ACC112 (cell line): ENCODE results near the gene HECW1.
A peak's percentile ranks its signal among the peaks of the same experiment; 100 is the strongest.
"Not testable (repeated sequence)": the region's sequence is repeated elsewhere in the genome, so short reads cannot be mapped to it uniquely, and the experiment has no call there.

Experiments used
- H2AFZ ChIP-seq: fragments of 200-600 bp; sonication (generic); one replicate; pipeline ENCODE4 v1.6.0; 2017; ENCODE audit warnings: antibody characterized with exemption, low read length; ENCODE audit not compliant: unreplicated experiment
- H3K27ac ChIP-seq: fragments of 200-600 bp; sonication (generic); 2 replicates; pipeline ENCODE4 v1.5.1; 2014; ENCODE audit warnings: low read depth, mild to moderate bottlenecking, antibody characterized with exemption, low read length, moderate library complexity
- H3K27me3 ChIP-seq: fragments of 200-600 bp; sonication (generic); 2 replicates; pipeline ENCODE4 v1.6.1; 2014; ENCODE audit warnings: mild to moderate bottlenecking, antibody characterized with exemption, low read length, moderate library complexity, mixed read lengths; ENCODE audit not compliant: insufficient read depth
- H3K36me3 ChIP-seq: fragments of 200-600 bp; sonication (generic); 2 replicates; pipeline ENCODE4 v1.6.1; 2016; ENCODE audit warnings: mild to moderate bottlenecking, antibody characterized with exemption, low read length, moderate library complexity, mixed read lengths; ENCODE audit not compliant: insufficient read depth
- H3K4me1 ChIP-seq: fragments of 200-600 bp; sonication (generic); one replicate; pipeline ENCODE4 v1.6.1; 2016; ENCODE audit warnings: low read length, mixed read lengths; ENCODE audit not compliant: insufficient read depth, unreplicated experiment, control insufficient read depth
- H3K4me3 ChIP-seq: fragments of 200-600 bp; sonication (generic); 2 replicates; pipeline ENCODE4 v1.5.1; 2014; ENCODE audit warnings: mild to moderate bottlenecking, low read depth, low read length
- H3K79me2 ChIP-seq: fragments of 200-600 bp; sonication (generic); one replicate; pipeline ENCODE4 v1.6.0; 2016; ENCODE audit warnings: low read length; ENCODE audit not compliant: control insufficient read depth, unreplicated experiment, insufficient read depth

The HECW1 gene

GRCh38 chr7:43112459-43112940 lies at the start of gene HECW1:
TSS of gene HECW1 (plus strand) at chr7:43112647. CDS start at chr7:43243906, 131,259 bp downstream.
- Histone ChIP-seq H3K4me1 (no peaks in the 10 kb centered on the region), H2AFZ (peak within 1 kb of the TSS; percentile 18), H3K4me3 (peak within 1 kb of the TSS; percentile 74)

GRCh38 chr7:43071604-43072003 lies 40.8 kb upstream of the HECW1 start:
- Histone ChIP-seq H3K79me2 (no peaks in the 10 kb centered on the region), H3K27ac (no peak overlapping the region), H3K4me1 (no peaks in the 10 kb centered on the region), H3K36me3 (no peaks in the 10 kb centered on the region), H3K4me3 (no peak overlapping the region), H2AFZ (no peak overlapping the region), H3K27me3 (peaks cover 9% of the 10 kb centered on the region)

More at GRCh38 chr7:43112459-43112940, at the start of gene HECW1:
- H3K36me3 ChIP-seq = no peaks in the 10 kb centered on the region
- H3K27me3 ChIP-seq = peaks cover 71% of the 10 kb centered on the region
- H3K79me2 ChIP-seq = no peaks in the 10 kb centered on the region
- H3K27ac ChIP-seq = no peak within 1 kb of the TSS

- no peaks in the 10 kb centered on the region for H3K79me2 ChIP-seq
- peaks cover 9% of the 10 kb centered on the region for H3K27me3 ChIP-seq
- H2AFZ ChIP-seq = no peak overlapping the region
- no peak overlapping the region for H3K4me3 ChIP-seq
- peaks cover under 1% of the 10 kb centered on the region for H3K4me1 ChIP-seq
- H3K36me3 ChIP-seq = no peaks in the 10 kb centered on the region
- no peak overlapping the region for H3K27ac ChIP-seq
Observed at GRCh38 chr7:43072530-43072929, 39.9 kb upstream of the HECW1 start.

- H3K27ac ChIP-seq, H3K79me2 ChIP-seq, H3K4me3 ChIP-seq, H2AFZ ChIP-seq, H3K27me3 ChIP-seq, H3K36me3 ChIP-seq, H3K4me1 ChIP-seq: not testable (repeated sequence)
Observed at GRCh38 chr7:43073811-43074210, 38.6 kb upstream of the HECW1 start.

- Histone ChIP-seq H3K27ac (no peak overlapping the region), H3K27me3 (peaks cover 7% of the 10 kb centered on the region; the same call in 1 of the 2 replicates), H3K4me3 (no peak overlapping the region), H3K4me1 (peaks cover 5% of the 10 kb centered on the region), H3K79me2 (no peaks in the 10 kb centered on the region), H3K36me3 (no peaks in the 10 kb centered on the region), H2AFZ (no peak overlapping the region)
Observed at GRCh38 chr7:43076189-43076605, 36.2 kb upstream of the HECW1 start.

GRCh38 chr7:43076606-43077005 lies 35.8 kb upstream of the HECW1 start:
- Histone ChIP-seq H3K36me3 (no peaks in the 10 kb centered on the region), H3K79me2 (no peaks in the 10 kb centered on the region), H3K27ac (no peak overlapping the region), H3K27me3 (peaks cover 7% of the 10 kb centered on the region; the same call in 1 of the 2 replicates), H3K4me1 (peaks cover 5% of the 10 kb centered on the region), H3K4me3 (no peak overlapping the region), H2AFZ (no peak overlapping the region)

- H3K27me3 ChIP-seq = peaks cover 11% of the 10 kb centered on the region; the same call in 1 of the 2 replicates
- H3K4me1 ChIP-seq = peaks cover 5% of the 10 kb centered on the region
- no peaks in the 10 kb centered on the region for H3K36me3 ChIP-seq
- H3K4me3 ChIP-seq = no peak overlapping the region
- H3K27ac ChIP-seq = no peak overlapping the region
- H2AFZ ChIP-seq = no peak overlapping the region
- H3K79me2 ChIP-seq = no peaks in the 10 kb centered on the region
Observed at GRCh38 chr7:43077285-43077684, 35.2 kb upstream of the HECW1 start.

GRCh38 chr7:43077732-43078391 lies 34.6 kb upstream of the HECW1 start:
- Histone ChIP-seq H3K4me1 (peaks cover 5% of the 10 kb centered on the region), H3K79me2 (no peaks in the 10 kb centered on the region), H3K36me3 (no peaks in the 10 kb centered on the region), H2AFZ (no peak overlapping the region), H3K4me3 (no peak overlapping the region), H3K27me3 (peaks cover 14% of the 10 kb centered on the region; the same call in 1 of the 2 replicates), H3K27ac (no peak overlapping the region)

- Histone ChIP-seq H3K27me3 (peaks cover 14% of the 10 kb centered on the region; the same call in 1 of the 2 replicates), H3K79me2 (no peaks in the 10 kb centered on the region), H3K27ac (no peak overlapping the region), H3K4me3 (no peak overlapping the region), H2AFZ (no peak overlapping the region), H3K4me1 (peaks cover 5% of the 10 kb centered on the region), H3K36me3 (no peaks in the 10 kb centered on the region)
Observed at GRCh38 chr7:43078794-43079193, 33.7 kb upstream of the HECW1 start.

GRCh38 chr7:43081603-43082002 lies 30.8 kb upstream of the HECW1 start:
- H3K36me3 ChIP-seq = no peaks in the 10 kb centered on the region
- H3K4me1 ChIP-seq = peaks cover 5% of the 10 kb centered on the region
- peaks cover 35% of the 10 kb centered on the region for H3K27me3 ChIP-seq
- H3K79me2 ChIP-seq = no peaks in the 10 kb centered on the region
- H3K4me3 ChIP-seq = no peak overlapping the region
- H3K27ac ChIP-seq = no peak overlapping the region
- H2AFZ ChIP-seq = no peak overlapping the region

GRCh38 chr7:43083106-43083505 lies 29.3 kb upstream of the HECW1 start:
- Histone ChIP-seq H3K4me1 (no peaks in the 10 kb centered on the region), H3K27me3 (peaks cover 44% of the 10 kb centered on the region), H3K27ac (no peak overlapping the region), H2AFZ (no peak overlapping the region), H3K79me2 (no peaks in the 10 kb centered on the region), H3K36me3 (no peaks in the 10 kb centered on the region), H3K4me3 (no peak overlapping the region)
